MG63 (cell line): Measurements from ENCODE around the gene TYW3. TPM values are rescaled to one million over a fixed set of nuclear protein-coding genes. Genes with fewer than 3 reads are reported as not detected.
A peak's percentile ranks its signal among the peaks of the same experiment; 100 is the strongest.
"Not testable (repeated sequence)": the region's sequence is repeated elsewhere in the genome, so short reads cannot be mapped to it uniquely, and the experiment has no call there.

Experiments used
- DNase-seq: peaks from one replicate; pipeline ENCODE4 v3.0.0-alpha.2; 2020
- H3K27me3 ChIP-seq: fragments of 250-450 bp; sonication (Bioruptor Pico); 2 replicates; pipeline ENCODE4 v1.5.1; 2020; ENCODE audit warnings: mild to moderate bottlenecking, moderate library complexity
- H3K36me3 ChIP-seq: fragments of 250-450 bp; sonication (Bioruptor Pico); 2 replicates; pipeline ENCODE4 v1.5.1; 2020; ENCODE audit warnings: mild to moderate bottlenecking, moderate library complexity
- H3K4me3 ChIP-seq: fragments of 250-450 bp; sonication (Bioruptor Pico); 2 replicates; pipeline ENCODE4 v1.5.1; 2020; ENCODE audit warnings: mild to moderate bottlenecking, moderate library complexity
- H3K9me3 ChIP-seq: fragments of 250-450 bp; sonication (Bioruptor Pico); 2 replicates; pipeline ENCODE4 v1.5.1; 2020; ENCODE audit warnings: mild to moderate bottlenecking, moderate library complexity
- total RNA-seq: library from RNA; depleted of rRNA; stranded (reverse); fragments of >200 nt; shearing (Covaris generic); gene quantifications from 2 replicates; pipeline ENCODE4 v1.2.3, GENCODE V29; 2014; ENCODE audit warnings: low replicate concordance

TYW3 gene
- total RNA-seq, 1 experiment from 2014 or later, result 4.0 TPM

DNA sequence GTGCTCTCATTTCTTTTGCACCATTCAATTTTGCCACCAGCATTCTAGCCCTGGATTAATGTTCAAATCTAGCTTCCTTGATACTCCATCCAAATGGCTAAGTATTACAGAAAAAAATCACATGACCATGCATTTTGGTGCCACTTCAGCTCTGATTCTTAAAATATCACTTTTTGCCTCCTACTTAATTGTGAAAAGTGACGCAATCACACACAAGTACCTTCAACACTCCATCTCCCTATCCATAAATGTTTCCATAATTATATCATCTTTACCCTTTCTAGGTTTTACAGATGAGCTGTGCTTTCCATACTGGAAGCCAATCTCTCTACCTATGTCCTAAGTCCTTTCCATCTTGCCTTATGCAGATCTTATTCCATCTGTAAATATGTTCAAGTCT lies 16.1 kb upstream of the TYW3 start:
- peaks cover 13% of the 10 kb centered on the region for H3K36me3 ChIP-seq
- no peak for DNase-seq
- no peaks in the 10 kb centered on the region for H3K27me3 ChIP-seq
- H3K9me3 ChIP-seq, result no peaks in the 10 kb centered on the region
- H3K4me3 ChIP-seq, result no peak overlapping the region

DNA sequence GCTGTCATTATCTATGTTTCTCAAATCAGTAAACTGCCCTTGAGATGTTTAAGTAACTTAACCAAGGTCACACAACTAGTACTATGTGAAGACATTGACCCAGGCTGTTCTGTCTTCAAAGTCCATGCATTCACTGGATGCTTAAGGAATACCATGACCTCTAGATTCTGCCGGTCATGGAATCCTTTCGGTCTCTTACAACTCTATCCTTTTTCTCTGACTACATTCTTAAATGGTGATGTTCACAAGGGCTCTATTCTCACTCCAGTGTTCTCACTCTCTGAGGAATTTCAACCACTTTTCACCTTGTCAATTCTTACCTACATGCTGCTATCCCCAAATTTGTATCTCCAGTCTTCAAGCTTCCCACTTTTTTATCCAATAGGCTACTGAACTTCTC lies 15.3 kb upstream of the TYW3 start:
- Histone ChIP-seq H3K27me3 (no peaks in the 10 kb centered on the region), H3K9me3 (no peaks in the 10 kb centered on the region), H3K4me3 (no peak overlapping the region), H3K36me3 (peaks cover 13% of the 10 kb centered on the region)
- no peak for DNase-seq

DNA sequence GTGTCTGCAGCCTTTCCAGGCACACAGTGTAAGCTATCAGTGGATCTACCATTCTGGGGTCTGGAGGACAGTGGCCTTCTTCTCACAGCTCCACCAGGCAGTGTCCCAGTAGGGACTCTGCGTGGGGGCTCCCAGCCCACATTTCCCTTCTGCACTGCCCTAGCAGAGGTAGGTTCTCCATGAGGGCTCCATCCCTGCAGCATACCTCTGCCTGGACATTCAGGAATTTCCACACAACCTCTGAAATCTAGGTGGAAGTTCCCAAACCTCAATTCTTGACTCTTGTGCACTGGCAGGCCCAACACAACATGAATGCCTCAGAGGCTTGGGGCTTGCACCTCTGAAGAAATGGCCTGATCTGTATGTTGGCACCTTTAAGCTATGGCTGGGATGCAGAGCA lies 6.9 kb upstream of the TYW3 start:
- peaks cover 13% of the 10 kb centered on the region for H3K36me3 ChIP-seq
- no peaks in the 10 kb centered on the region for H3K27me3 ChIP-seq
- DNase-seq, result no peak
- H3K9me3 ChIP-seq, result no peaks in the 10 kb centered on the region
- H3K4me3 ChIP-seq, result no peak overlapping the region

DNA sequence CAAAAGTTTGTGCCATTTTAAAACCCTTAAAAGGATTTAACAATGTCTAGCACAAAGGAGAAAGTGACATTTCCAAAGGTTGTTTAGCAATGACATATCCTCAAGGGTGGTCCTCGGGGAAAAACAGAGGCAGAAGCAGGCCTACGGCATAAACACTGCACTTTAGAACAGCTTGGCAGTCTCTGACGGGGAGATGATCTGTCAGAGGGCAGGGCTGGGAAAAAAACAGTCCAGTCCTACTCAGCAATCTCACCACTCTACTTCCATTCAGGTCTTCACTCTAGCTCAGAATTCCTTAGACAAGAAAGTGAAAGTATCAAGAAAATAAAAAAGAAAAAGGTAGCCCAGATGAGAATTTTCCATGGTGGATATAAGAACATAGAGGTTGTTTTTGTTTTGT lies 4.2 kb upstream of the TYW3 start:
- DNase-seq, result no peak
- no peak overlapping the region for H3K4me3 ChIP-seq
- H3K27me3 ChIP-seq, result no peaks in the 10 kb centered on the region
- peaks cover 2% of the 10 kb centered on the region for H3K36me3 ChIP-seq
- no peaks in the 10 kb centered on the region for H3K9me3 ChIP-seq

DNA sequence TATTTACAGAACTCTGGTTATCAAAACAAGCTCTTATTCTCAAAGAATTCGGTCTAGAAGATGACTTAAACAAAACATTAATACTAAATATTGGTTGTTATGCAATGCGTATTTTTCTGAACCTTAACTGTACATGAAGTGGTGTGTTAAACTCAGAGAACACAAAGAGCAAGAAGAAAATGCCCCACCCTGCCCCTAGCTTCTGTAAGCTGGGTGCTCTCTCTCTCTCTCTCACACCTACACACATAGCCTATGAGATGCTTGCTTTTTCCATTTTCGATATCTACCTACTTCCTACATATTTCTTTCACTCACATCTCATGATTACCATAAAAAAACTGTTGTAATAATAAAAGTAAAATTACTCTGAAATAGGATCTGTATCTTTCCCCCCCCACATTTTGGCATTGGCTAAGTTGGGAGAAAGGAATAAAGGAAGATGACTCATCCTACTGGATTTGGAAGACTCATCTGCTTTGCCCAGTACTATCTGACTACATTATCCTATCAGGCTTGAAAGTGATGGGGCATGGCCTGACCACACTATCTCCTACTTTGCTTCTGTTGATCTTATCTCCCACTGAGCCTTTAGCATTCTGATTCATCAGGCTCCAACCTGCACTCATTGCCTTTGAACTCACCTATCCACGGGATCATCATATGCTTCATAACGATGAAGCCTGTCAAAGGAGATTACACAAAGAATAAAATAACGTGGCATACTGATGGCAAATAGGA lies 3.0 kb upstream of the TYW3 start:
- Histone ChIP-seq H3K4me3 (no peak overlapping the region), H3K9me3 (no peaks in the 10 kb centered on the region), H3K36me3 (peaks cover 1% of the 10 kb centered on the region; the same call in 1 of the 2 replicates), H3K27me3 (no peaks in the 10 kb centered on the region)
- peak; percentile 11 for DNase-seq

DNA sequence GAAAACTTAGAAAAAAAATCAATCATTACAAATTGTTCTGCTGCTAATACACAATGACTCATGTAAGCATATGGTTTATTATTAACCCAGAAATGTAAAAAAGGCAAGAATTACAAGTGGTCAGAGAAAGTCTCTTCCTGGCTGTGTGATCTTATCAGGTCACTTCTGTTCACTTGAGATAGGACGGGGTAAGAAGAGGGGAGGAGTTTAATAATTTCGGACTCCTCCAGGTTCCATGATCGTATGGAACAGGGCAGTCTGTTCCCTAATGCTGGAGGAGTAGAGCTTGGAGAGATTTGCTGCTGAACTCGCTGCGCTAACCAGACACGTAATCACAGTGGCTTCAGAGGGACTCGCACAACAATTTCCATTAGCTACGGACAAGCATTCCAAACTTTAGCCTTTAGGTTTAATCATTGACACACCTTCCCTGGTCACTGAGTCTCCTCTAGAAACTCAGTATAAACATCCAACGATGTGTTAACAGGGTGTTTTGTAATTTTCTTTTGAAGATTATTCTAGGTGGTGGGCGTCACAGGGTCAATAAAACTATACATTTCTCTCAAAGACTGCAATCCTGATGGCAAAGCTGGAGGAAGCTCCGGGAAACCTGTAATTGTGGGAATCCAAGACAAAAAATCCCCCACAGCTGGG lies 1.4 kb upstream of the TYW3 start:
- DNase-seq, result no peak
- no peaks in the 10 kb centered on the region for H3K27me3 ChIP-seq
- H3K36me3 ChIP-seq, result peaks cover 13% of the 10 kb centered on the region
- H3K4me3 ChIP-seq, result peak overlapping the region; percentile 6; the same call in 1 of the 2 replicates
- H3K9me3 ChIP-seq, result no peaks in the 10 kb centered on the region

DNA sequence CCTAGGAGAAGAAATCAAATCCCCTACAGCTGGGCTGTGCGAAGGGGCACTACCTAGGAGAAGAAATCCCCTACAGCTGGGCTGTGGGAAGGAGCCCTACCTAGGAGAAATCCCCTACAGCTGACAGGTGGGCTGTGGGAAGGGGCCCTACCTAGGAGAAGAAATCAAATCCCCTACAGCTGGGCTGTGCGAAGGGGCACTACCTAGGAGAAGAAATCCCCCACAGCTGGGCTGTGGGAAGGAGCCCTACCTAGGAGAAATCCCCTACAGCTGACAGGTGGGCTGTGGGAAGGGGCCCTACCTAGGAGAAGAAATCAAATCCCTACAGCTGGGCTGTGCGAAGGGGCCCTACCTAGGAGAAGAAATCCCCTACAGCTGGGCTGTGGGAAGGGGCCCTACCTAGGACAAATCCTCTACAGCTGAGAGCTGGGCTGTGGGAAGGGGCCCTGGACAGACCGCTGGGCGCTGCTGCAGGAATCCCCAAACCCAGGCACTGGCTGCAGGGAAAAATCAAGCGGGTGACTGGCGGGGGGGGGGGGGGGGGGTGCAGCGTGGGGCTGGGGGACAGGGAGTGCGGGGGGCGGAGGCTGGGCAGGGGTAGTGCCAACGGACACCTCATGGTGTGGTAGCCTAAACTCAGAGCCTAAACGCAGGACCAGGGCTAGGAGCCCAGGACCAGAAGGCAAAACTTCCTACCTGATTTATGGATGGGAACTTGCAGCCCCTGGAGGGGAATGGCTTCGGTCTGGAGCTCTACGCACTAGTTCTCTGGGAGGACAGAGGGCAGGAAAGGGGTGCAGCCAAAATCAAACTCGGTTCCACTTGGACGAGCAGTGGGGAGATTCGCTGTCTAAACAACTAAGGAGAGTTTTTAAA lies 643 bp upstream of the TYW3 start:
- not testable (repeated sequence) for H3K9me3 ChIP-seq, H3K27me3 ChIP-seq
- peak; percentile 7 for DNase-seq
- Histone ChIP-seq H3K4me3 (peak overlapping the region; percentile 89), H3K36me3 (peaks cover 21% of the 10 kb centered on the region)

DNA sequence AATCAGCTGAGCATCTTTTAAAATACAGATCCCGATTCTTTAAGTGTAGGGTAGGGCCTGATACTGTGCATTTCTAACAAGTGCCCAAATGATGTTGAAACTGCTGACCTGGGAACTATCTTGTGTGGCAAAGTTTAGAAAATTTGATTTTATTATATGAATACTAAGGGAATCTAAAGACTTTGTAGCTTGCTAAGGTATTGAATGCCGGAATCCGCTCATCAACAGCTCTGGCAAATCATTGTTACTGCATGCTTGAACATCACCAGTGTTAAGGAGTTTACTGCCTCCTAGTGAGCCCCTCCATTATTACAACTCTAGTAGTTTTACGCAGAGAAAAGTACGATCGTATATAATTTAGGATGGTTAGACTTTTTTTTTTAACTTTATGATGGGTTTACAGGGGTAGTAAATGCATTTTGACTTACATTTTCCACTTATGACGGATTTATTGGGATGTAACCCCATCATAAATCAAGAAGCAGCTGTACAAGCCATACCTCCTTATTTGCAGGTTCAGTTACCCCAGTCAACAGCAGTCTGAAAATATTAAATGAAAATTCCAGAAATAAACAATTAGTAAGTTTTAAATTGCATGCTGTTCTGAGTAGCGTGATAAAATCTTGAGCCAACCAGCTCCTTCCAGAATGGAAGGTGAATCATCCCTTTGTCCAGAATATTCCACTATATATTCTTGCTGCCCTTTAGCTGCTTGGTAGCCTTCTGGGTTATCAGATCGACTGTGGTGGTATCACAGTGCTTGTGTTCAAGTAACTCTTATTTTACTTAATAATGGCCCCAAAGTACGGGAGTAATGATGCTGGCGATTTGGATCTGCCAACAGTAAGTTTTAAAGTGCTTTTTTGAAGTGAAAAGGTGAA lies 892 bp downstream of the TYW3 start:
- no peaks in the 10 kb centered on the region for H3K27me3 ChIP-seq
- DNase-seq, result peak; percentile 32
- H3K9me3 ChIP-seq, result no peaks in the 10 kb centered on the region
- H3K36me3 ChIP-seq, result peaks cover 33% of the 10 kb centered on the region
- H3K4me3 ChIP-seq, result peak overlapping the region; percentile 89

DNA sequence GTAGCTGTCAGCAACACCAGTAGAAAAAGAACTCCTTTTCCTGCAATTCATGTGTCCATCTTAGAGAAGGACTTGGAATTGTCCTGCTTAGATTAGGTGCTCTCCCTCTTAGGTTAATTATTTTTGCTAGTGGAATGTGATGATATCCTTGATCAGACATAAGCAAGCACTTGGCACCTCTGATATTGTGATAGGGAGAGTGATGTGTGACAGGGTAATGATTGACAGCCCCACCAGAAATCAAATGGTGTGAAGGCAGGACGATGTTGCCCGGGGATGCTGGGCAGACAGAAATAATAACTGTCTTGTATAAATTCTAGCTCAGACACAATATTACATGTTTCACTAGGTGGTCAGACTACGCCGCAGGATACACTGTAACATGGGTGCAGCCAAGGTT lies 4.4 kb downstream of the TYW3 start:
- H3K27me3 ChIP-seq, result no peaks in the 10 kb centered on the region
- peaks cover 48% of the 10 kb centered on the region for H3K36me3 ChIP-seq
- no peak overlapping the region for H3K4me3 ChIP-seq
- H3K9me3 ChIP-seq, result 0 out of 2 replicates have a peak, but pooled peaks cover 2% of the 10 kb centered on the region
- DNase-seq, result no peak

DNA sequence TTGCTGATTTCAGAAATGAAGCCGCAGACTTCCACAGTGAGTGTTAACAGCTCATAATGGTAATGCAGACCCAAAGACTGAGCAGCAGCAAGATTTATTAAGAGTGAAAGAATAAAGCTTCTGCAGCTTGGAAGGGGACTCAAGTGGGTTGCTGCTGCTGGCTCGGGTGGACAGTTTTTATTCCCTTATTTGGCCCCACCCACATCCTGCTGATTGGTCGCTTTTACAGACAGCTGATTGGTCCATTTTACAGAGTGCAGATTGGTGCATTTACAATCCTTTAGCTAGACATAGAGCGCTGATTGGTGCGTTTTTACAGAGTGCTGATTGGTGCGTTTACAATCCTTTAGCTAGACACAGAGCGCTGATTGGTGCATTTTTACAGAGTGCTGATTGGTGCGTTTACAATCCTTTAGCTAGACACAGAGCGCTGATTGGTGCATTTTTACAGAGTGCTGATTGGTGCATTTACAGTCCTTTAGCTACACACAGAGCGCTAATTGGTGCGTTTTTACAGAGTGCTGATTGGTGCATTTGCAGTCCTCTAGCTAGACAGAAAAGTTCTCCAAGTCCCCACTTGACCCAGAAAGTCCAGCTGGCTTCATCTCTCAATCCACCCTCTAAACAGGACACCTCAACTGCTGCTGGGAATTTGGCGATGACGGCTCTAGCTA lies 7.5 kb downstream of the TYW3 start:
- not testable (repeated sequence) for DNase-seq, H3K27me3 ChIP-seq, H3K4me3 ChIP-seq, H3K9me3 ChIP-seq
- H3K36me3 ChIP-seq, result peaks cover 58% of the 10 kb centered on the region

DNA sequence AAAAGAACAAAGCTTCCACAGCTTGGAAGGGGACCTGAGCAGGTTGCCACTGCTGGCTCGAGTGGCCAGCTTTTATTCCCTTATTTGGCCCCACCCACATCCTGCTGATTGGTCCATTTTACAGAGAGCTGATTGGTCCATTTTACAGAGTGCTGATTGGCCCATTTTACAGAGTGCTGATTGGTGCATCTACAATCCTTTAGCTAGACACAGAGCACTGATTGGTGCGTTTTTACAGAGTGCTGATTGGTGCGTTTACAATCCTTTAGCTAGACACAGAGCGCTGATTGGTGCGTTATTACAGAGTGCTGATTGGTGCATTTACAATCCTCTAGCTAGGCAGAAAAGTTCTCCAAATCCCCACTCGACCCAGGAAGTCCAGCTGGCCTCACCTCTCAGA lies 12.3 kb downstream of the TYW3 start:
- H3K4me3 ChIP-seq, DNase-seq, H3K9me3 ChIP-seq, H3K27me3 ChIP-seq: not testable (repeated sequence)
- H3K36me3 ChIP-seq, result peaks cover 25% of the 10 kb centered on the region

DNA sequence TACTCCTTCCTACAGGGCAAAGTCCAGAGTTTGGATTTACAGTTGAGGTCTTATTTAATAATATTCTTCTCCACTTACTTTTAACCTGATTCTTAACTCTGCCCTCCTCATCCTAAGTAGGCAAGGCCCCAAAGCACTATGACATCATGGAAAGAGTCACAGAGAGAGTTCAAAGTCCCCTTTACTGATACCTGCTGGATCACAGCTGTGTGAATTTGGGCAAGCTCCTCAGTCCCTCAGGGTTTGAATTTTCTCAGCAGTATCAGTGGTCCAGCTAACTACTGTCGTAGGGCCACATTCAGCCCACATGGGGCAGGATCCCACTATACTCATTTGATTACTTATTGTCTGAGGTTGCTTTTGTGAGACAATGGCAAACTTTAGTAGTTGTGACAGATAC lies 16.0 kb downstream of the TYW3 start:
- no peak for DNase-seq
- Histone ChIP-seq H3K36me3 (peaks cover 53% of the 10 kb centered on the region), H3K4me3 (no peak overlapping the region), H3K27me3 (no peaks in the 10 kb centered on the region), H3K9me3 (no peaks in the 10 kb centered on the region)

DNA sequence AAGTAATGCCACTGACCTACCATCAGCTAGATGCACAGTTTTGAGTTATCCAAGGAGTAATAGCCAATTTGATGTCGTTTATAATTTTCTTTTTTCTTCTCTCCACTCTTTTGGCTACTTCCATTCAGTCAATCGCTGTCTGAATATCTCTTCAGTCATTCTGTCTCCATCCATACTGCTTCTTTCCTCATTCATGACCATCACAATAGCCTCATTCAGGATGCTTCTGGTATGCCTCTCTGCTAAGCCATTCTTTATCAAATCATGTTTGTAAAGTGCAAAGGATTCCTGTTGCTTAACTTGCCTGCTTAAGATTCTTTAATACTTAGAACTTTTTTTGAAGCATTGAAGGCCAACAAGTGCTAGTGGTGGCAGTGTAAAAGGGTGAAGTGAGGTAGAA lies 20.2 kb downstream of the TYW3 start:
- DNase-seq, result no peak
- Histone ChIP-seq H3K9me3 (no peaks in the 10 kb centered on the region), H3K4me3 (no peak overlapping the region), H3K27me3 (no peaks in the 10 kb centered on the region), H3K36me3 (peaks cover 63% of the 10 kb centered on the region)

DNA sequence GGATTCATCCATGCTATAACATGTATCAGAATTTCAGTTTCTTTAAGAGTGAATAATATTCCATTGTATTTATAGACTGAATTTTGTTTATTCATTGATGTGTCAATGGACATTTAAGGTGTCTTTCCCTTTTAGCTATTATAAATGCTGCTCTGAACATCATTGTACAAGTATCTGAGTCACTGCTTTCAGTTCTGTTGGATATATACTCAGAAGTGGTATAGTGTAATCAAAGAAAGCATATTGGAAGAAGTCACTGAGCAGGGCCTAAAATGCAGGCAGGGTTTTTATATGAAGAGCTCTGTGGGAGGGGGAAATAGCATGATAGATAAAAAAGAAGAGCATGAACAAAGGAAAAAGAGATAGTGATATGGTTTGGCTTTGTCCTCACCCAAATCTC lies 22.5 kb downstream of the TYW3 start:
- Histone ChIP-seq H3K9me3 (no peaks in the 10 kb centered on the region), H3K4me3 (no peak overlapping the region), H3K27me3 (no peaks in the 10 kb centered on the region), H3K36me3 (peaks cover 62% of the 10 kb centered on the region)
- DNase-seq, result no peak

DNA sequence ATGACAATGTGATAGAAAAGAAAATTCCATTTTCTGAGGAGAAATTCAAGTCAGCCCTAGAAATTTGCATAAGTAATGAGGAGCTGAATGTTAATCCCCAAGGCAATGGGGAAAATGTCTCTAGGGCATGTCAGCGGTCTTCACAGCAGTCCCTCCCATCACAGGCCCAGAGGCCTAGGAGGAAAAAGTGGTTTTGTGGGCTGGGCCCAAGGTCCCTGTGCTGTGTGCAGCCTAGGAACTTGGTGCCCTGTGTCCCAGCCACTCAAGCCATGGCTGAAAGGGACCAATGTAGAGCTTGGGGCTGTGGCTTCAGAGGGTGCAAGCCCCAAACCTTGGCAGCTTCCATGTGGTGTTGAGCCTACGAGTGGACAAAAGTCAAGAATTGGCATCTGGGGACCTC lies 23.7 kb downstream of the TYW3 start:
- peaks cover 63% of the 10 kb centered on the region for H3K36me3 ChIP-seq
- H3K27me3 ChIP-seq, H3K4me3 ChIP-seq, H3K9me3 ChIP-seq, DNase-seq: not testable (repeated sequence)

DNA sequence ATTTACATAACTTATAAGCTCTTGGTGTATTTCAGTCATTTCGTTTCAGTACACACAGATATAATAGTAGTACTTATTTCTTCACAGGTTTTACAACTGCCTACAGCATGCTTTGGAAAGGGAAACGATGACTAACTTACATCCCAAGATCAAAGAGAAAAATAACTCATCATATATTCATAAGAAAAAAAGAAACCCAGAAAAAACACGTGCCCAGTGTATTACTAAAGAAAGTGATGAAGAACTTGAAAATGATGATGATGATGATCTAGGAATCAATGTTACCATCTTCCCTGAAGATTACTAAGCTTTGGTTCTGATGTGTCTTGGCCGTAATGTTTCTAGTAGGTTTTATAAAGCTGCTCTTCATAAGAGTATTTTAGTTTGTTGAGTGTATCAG lies 30.9 kb downstream of the TYW3 start:
- Histone ChIP-seq H3K27me3 (no peaks in the 10 kb centered on the region), H3K36me3 (peaks cover 25% of the 10 kb centered on the region), H3K4me3 (no peak overlapping the region), H3K9me3 (no peaks in the 10 kb centered on the region)
- no peak for DNase-seq
